HL-60 (cell line): ENCODE data around the gene CTPS2.
"Not testable (repeated sequence)": the region's sequence is repeated elsewhere in the genome, so short reads cannot be mapped to it uniquely, and the experiment has no call there.

ENCODE experiments used
- DNase-seq, 2 experiments: peaks; one replicate each; pipeline ENCODE4 v3.0.0-alpha.2; 2010 to 2020; ENCODE audit warnings: low read depth in 1 of 2, low spot score in 1 of 2
- H3K27ac ChIP-seq: fragments of 250-450 bp; sonication (Bioruptor Pico); replicated peaks from 2 replicates; pipeline ENCODE4 v1.5.1; 2020; ENCODE audit warnings: mild to moderate bottlenecking, moderate library complexity
- H3K27me3 ChIP-seq: fragments of 250-450 bp; sonication (Bioruptor Pico); 2 replicates; pipeline ENCODE4 v1.5.1; 2021; ENCODE audit warnings: mild to moderate bottlenecking, moderate library complexity; ENCODE audit not compliant: insufficient read depth, poor library complexity, severe bottlenecking
- H3K4me3 ChIP-seq: replicated peaks from 2 replicates; pipeline ENCODE4 v1.5.1; 2011; ENCODE audit warnings: mild to moderate bottlenecking, control low read depth, low read length; ENCODE audit not compliant: insufficient read depth
- GABPA ChIP-seq: IDR thresholded peaks from 2 replicates; pipeline ENCODE4 v1.6.1; 2012; ENCODE audit warnings: low read depth
- POLR2AphosphoS5 ChIP-seq: IDR thresholded peaks from 2 replicates; pipeline ENCODE4 v1.6.1; 2012; ENCODE audit warnings: low read depth
- SPI1 ChIP-seq: IDR thresholded peaks from 2 replicates; pipeline ENCODE4 v1.6.1; 2012; ENCODE audit warnings: low read depth, mild to moderate bottlenecking, borderline replicate concordance
- TF ChIP-seq, protein P1 (sequence below): IDR thresholded peaks from one replicate; pipeline ENCODE4 v1.5.1; 2011; ENCODE audit warnings: low read length, control low read depth, inconsistent platforms; ENCODE audit not compliant: insufficient read depth
- TF ChIP-seq, protein P2 (sequence below): IDR thresholded peaks from 2 replicates; pipeline ENCODE4 v1.6.1; 2012; ENCODE audit warnings: low read depth; ENCODE audit not compliant: insufficient replicate concordance

CTPS2 gene

DNA sequence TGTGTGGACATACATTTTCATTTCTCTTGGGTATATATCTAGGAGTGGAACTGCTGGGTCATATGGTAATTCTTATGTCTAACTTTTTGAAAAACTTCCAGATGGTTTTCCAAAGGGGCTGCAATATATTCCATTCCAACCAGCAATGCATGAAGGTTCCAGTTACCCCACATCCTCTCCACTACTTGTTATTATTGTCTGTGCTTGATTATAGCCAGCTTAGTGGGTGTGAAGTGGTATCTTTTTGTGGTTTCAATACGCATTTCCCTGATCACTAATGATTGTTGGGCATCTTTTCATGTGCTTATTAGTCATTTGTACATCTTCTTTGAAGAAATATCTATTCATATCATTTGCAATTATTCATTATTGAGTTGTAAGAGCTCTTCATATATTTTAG, 94.0 kb downstream of the CTPS2 start:
- no peaks in the 10 kb centered on the region for H3K27me3 ChIP-seq
- TF ChIP-seq, protein P1, sequence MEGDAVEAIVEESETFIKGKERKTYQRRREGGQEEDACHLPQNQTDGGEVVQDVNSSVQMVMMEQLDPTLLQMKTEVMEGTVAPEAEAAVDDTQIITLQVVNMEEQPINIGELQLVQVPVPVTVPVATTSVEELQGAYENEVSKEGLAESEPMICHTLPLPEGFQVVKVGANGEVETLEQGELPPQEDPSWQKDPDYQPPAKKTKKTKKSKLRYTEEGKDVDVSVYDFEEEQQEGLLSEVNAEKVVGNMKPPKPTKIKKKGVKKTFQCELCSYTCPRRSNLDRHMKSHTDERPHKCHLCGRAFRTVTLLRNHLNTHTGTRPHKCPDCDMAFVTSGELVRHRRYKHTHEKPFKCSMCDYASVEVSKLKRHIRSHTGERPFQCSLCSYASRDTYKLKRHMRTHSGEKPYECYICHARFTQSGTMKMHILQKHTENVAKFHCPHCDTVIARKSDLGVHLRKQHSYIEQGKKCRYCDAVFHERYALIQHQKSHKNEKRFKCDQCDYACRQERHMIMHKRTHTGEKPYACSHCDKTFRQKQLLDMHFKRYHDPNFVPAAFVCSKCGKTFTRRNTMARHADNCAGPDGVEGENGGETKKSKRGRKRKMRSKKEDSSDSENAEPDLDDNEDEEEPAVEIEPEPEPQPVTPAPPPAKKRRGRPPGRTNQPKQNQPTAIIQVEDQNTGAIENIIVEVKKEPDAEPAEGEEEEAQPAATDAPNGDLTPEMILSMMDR, result no peak
- TF ChIP-seq, protein P2, sequence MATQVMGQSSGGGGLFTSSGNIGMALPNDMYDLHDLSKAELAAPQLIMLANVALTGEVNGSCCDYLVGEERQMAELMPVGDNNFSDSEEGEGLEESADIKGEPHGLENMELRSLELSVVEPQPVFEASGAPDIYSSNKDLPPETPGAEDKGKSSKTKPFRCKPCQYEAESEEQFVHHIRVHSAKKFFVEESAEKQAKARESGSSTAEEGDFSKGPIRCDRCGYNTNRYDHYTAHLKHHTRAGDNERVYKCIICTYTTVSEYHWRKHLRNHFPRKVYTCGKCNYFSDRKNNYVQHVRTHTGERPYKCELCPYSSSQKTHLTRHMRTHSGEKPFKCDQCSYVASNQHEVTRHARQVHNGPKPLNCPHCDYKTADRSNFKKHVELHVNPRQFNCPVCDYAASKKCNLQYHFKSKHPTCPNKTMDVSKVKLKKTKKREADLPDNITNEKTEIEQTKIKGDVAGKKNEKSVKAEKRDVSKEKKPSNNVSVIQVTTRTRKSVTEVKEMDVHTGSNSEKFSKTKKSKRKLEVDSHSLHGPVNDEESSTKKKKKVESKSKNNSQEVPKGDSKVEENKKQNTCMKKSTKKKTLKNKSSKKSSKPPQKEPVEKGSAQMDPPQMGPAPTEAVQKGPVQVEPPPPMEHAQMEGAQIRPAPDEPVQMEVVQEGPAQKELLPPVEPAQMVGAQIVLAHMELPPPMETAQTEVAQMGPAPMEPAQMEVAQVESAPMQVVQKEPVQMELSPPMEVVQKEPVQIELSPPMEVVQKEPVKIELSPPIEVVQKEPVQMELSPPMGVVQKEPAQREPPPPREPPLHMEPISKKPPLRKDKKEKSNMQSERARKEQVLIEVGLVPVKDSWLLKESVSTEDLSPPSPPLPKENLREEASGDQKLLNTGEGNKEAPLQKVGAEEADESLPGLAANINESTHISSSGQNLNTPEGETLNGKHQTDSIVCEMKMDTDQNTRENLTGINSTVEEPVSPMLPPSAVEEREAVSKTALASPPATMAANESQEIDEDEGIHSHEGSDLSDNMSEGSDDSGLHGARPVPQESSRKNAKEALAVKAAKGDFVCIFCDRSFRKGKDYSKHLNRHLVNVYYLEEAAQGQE, result no peak
- no peak for TF ChIP-seq POLR2AphosphoS5
- TF ChIP-seq SPI1, result no peak
- TF ChIP-seq GABPA, result no peak
- H3K4me3 ChIP-seq, result no peak overlapping the region
- no peak for DNase-seq
- no peak overlapping the region for H3K27ac ChIP-seq

DNA sequence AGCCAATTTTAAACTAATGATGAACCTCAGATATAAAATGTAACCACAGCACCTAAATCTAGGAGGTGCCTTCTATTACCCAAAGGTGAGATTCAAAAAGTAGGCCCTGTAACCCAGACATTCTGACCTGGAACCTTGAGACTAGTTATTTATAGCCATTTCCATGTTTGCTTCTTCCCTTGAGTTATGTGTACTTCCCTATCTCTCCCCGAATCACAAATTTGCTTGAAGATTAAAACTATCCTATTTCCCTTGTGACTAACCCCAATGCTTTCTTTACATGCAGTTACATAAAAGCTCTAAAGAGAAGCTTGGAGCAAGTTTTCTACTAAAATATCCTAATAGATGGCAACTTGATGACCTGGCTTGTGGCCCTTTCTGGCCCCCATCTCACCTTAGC, 95.1 kb downstream of the CTPS2 start:
- H3K27ac ChIP-seq, result no peak overlapping the region
- no peak for DNase-seq
- no peaks in the 10 kb centered on the region for H3K27me3 ChIP-seq
- TF ChIP-seq, protein P2, result no peak
- TF ChIP-seq, protein P1, result no peak
- TF ChIP-seq POLR2AphosphoS5 (no peak), SPI1 (no peak), GABPA (no peak)
- H3K4me3 ChIP-seq, result no peak overlapping the region

DNA sequence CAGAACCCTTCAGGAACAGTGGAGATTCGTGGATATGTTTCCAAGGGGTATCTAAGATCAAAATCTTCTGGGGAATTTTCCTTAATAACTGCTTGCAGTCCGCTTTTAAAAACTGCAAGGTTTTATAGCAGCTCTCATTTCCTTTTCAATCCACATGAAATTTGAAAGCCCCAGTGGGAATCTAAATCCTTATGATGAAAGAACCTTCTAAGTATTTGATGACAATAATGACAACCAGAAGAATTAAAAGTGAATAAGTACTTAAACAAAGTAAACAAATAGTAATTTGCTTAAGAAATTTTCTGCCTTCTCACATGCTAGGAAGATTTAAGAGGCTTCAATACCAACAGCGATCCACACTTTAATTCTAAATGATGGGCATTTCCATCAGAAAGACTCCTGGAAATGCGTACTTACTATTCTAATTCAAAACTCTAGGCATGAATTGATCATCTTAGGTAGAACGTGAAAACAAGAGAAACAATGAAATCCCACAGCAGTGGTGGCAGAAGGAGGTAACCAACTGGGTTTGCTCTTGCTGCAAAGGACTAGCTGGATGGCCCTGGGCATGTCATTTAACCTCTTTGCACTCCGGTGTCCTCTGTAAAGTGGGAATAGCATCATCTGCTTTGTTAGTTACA, 100.1 kb downstream of the CTPS2 start:
- TF ChIP-seq, protein P2, result no peak
- TF ChIP-seq, protein P1, result no peak
- TF ChIP-seq SPI1 (no peak), POLR2AphosphoS5 (no peak), GABPA (no peak)
- no peaks in the 10 kb centered on the region for H3K27me3 ChIP-seq
- H3K27ac ChIP-seq, result no peak overlapping the region
- no peak overlapping the region for H3K4me3 ChIP-seq
- no peak for DNase-seq

DNA sequence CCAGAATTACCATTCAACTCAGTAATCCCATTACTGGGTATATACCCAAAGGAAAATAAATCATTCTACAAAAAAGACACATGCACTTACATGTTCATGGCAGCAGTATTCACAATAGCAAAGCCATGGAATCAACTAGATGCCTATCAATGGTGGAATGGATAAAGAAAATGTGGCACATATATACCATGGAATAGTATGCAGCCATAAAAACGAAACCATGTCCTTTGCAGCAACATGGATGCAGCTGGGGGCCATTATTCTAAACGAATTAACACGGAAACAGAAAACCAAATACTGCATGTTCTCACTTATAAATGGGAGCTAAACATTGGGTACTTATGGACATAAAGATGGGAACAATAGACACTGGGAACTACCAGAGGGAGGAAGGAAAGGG, 101.8 kb downstream of the CTPS2 start:
- not testable (repeated sequence) for H3K27me3 ChIP-seq, DNase-seq, H3K27ac ChIP-seq, H3K4me3 ChIP-seq
